ENCODE measurements around the gene CEP72.
A peak's percentile ranks its signal among the peaks of the same experiment; 100 is the strongest.

The CEP72 gene

GRCh38 chr5:608429-609370 is 3.4 kb upstream of the CEP72 start:
- no peaks in the 10 kb centered on the region; the same call in 1 of the 2 replicates for H3K4me1 ChIP-seq
- no peak for TF ChIP-seq CTCF (IDR thresholded peaks at IDR 0.05; ENCODE audit: low read depth, low read length)

GRCh38 chr5:609506-609905 is 2.6 kb upstream of the CEP72 start:
- no peak for TF ChIP-seq CTCF (IDR thresholded peaks at IDR 0.05; ENCODE audit: low read depth, low read length)
- no peak overlapping the region for H3K4me3 ChIP-seq (ENCODE audit: low read depth, low read length)
- H3K4me1 ChIP-seq: no peaks in the 10 kb centered on the region; the same call in 1 of the 2 replicates
- DNase-seq: no peak
- H3K9me3 ChIP-seq: 0 out of 2 replicates have a peak, but pooled peaks cover 3% of the 10 kb centered on the region
- no peaks in the 10 kb centered on the region for H3K27me3 ChIP-seq
- H3K36me3 ChIP-seq: no peaks in the 10 kb centered on the region; the same call in 1 of the 2 replicates

More at GRCh38 chr5:608429-609370, 3.4 kb upstream of the CEP72 start:
- Histone ChIP-seq H3K4me3 (ENCODE audit: low read depth, low read length) (no peak overlapping the region), H3K9me3 (0 out of 2 replicates have a peak, but pooled peaks cover 3% of the 10 kb centered on the region), H3K36me3 (no peaks in the 10 kb centered on the region; the same call in 1 of the 2 replicates), H3K27me3 (no peaks in the 10 kb centered on the region)
- no peak for DNase-seq

GRCh38 chr5:610011-610743 is 2.0 kb upstream of the CEP72 start:
- TF ChIP-seq CTCF (IDR thresholded peaks at IDR 0.05; ENCODE audit: low read depth, low read length): no peak
- H3K9me3 ChIP-seq: 0 out of 2 replicates have a peak, but pooled peaks cover 3% of the 10 kb centered on the region
- H3K4me1 ChIP-seq: no peaks in the 10 kb centered on the region; the same call in 1 of the 2 replicates

GRCh38 chr5:610744-611730 is 1.1 kb upstream of the CEP72 start:
- no peak for TF ChIP-seq CTCF (IDR thresholded peaks at IDR 0.05; ENCODE audit: low read depth, low read length)
- no peak for DNase-seq
- H3K27me3 ChIP-seq: no peaks in the 10 kb centered on the region
- 0 out of 2 replicates have a peak, but pooled peaks cover 3% of the 10 kb centered on the region for H3K9me3 ChIP-seq
- no peaks in the 10 kb centered on the region; the same call in none of the 2 replicates for H3K36me3 ChIP-seq
- H3K4me3 ChIP-seq (ENCODE audit: low read depth, low read length): peak overlapping the region; percentile 80
- no peaks in the 10 kb centered on the region; the same call in 1 of the 2 replicates for H3K4me1 ChIP-seq

More at GRCh38 chr5:610011-610743, 2.0 kb upstream of the CEP72 start:
- no peak overlapping the region for H3K4me3 ChIP-seq (ENCODE audit: low read depth, low read length)
- DNase-seq: no peak
- H3K27me3 ChIP-seq: no peaks in the 10 kb centered on the region
- no peaks in the 10 kb centered on the region; the same call in none of the 2 replicates for H3K36me3 ChIP-seq

All from BE2C (cell line).